HG02642 (cell line): ENCODE data around the gene TSEN34.
"Not testable (repeated sequence)": the region's sequence is repeated elsewhere in the genome, so short reads cannot be mapped to it uniquely, and the experiment has no call there.

ENCODE experiments used
- ATAC-seq: cut with Tn5 transposase; IDR thresholded peaks from one replicate; pipeline ENCODE4 v1.9.1; 2021; ENCODE audit warnings: mild to moderate bottlenecking; ENCODE audit not compliant: unreplicated experiment, poor library complexity

TSEN34 gene

GRCh38 chr19:54229146-54229545 lies 38.0 kb downstream of the TSEN34 start:
- ATAC-seq = no peak

- ATAC-seq = no peak
Observed at GRCh38 chr19:54230031-54230430, 38.9 kb downstream of the TSEN34 start.

GRCh38 chr19:54231077-54231931 lies 40.2 kb downstream of the TSEN34 start:
- peak; percentile 78 for ATAC-seq

- ATAC-seq = no peak
Observed at GRCh38 chr19:54233941-54234340, 42.8 kb downstream of the TSEN34 start.

- ATAC-seq = not testable (repeated sequence)
Observed at GRCh38 chr19:54239491-54240371, 48.6 kb downstream of the TSEN34 start.

- not testable (repeated sequence) for ATAC-seq
Observed at GRCh38 chr19:54240372-54241336, 49.5 kb downstream of the TSEN34 start.

GRCh38 chr19:54242234-54242633 lies 51.1 kb downstream of the TSEN34 start:
- not testable (repeated sequence) for ATAC-seq

GRCh38 chr19:54242646-54243045 lies 51.5 kb downstream of the TSEN34 start, which contains the start of gene LILRA6:
Gene LILRA6, minus strand, starts transcription at chr19:54242790.
- ATAC-seq = not testable (repeated sequence)

GRCh38 chr19:54243809-54244208 lies 52.7 kb downstream of the TSEN34 start:
- not testable (repeated sequence) for ATAC-seq
